Smooth muscle cell (in vitro differentiated cells): ENCODE measurements around the gene ADA. TPM values are rescaled to one million over a fixed set of nuclear protein-coding genes. Genes with fewer than 3 reads are reported as not detected.

Experiments
- DNase-seq: peaks from one replicate; lab custom pipeline; 2025; ENCODE audit not compliant: unreplicated experiment; lab: John Stamatoyannopoulos, UW
- H2AFZ ChIP-seq: fragments of 200-600 bp; sonication (generic); 2 replicates; pipeline ENCODE4 v1.6.0; 2016; ENCODE audit warnings: antibody characterized with exemption, low read depth, mild to moderate bottlenecking
- H3F3A ChIP-seq: fragments of 200-600 bp; sonication (generic); 2 replicates; pipeline ENCODE4 v1.6.0; 2017; ENCODE audit warnings: antibody characterized with exemption, low read depth
- H3K27ac ChIP-seq: fragments of 200-600 bp; sonication (generic); 2 replicates; pipeline ENCODE4 v1.5.1; 2016; ENCODE audit warnings: low read depth, mild to moderate bottlenecking
- H3K27me3 ChIP-seq: fragments of 200-600 bp; sonication (generic); 2 replicates; pipeline ENCODE4 v1.6.1; 2016; ENCODE audit warnings: low read depth, mild to moderate bottlenecking
- H3K36me3 ChIP-seq: fragments of 200-600 bp; sonication (generic); 2 replicates; pipeline ENCODE4 v1.5.1; 2016; ENCODE audit warnings: low read depth
- H3K4me1 ChIP-seq: fragments of 200-600 bp; sonication (generic); 2 replicates; pipeline ENCODE4 v1.5.1; 2016; ENCODE audit warnings: low read depth
- H3K4me2 ChIP-seq: fragments of 200-600 bp; sonication (generic); 2 replicates; pipeline ENCODE4 v1.6.0; 2016; ENCODE audit warnings: mild to moderate bottlenecking
- H3K4me3 ChIP-seq: fragments of 200-600 bp; sonication (generic); 2 replicates; pipeline ENCODE4 v1.5.1; 2016; ENCODE audit warnings: mild to moderate bottlenecking
- H3K79me2 ChIP-seq: fragments of 200-600 bp; sonication (generic); 2 replicates; pipeline ENCODE4 v1.6.0; 2016; ENCODE audit warnings: low read depth, mild to moderate bottlenecking
- H3K9ac ChIP-seq: fragments of 200-600 bp; sonication (generic); 2 replicates; pipeline ENCODE4 v1.6.0; 2016; ENCODE audit warnings: low read depth
- H3K9me3 ChIP-seq: fragments of 200-600 bp; sonication (generic); replicated peaks from 2 replicates; pipeline ENCODE4 v1.5.1; 2016; ENCODE audit warnings: low read depth
- H4K20me1 ChIP-seq: fragments of 200-600 bp; sonication (generic); 2 replicates; pipeline ENCODE4 v1.6.0; 2016; ENCODE audit warnings: low read depth
- CTCF ChIP-seq: fragments of 200-600 bp; sonication (generic); IDR thresholded peaks from 2 replicates; pipeline ENCODE4 v1.5.1; 2017; ENCODE audit warnings: borderline replicate concordance, mild to moderate bottlenecking, antibody characterized with exemption; ENCODE audit not compliant: insufficient read depth, poor library complexity, severe bottlenecking
- WGBS: methylation state at CpG from one replicate; pipeline ENCODE4 v1.1.7; 2016; ENCODE audit warnings: low lambda C conversion rate; 5-methylcytosine and 5-hydroxymethylcytosine counted together
- polyA plus RNA-seq: library from polyadenylated mRNA; unstranded; fragments of >200 nt; fragmentation: Nextera tagmentation; extraction: Ambion mirVana; gene quantifications from 2 replicates; pipeline ENCODE4 v1.2.1, GENCODE V29; 2016
- total RNA-seq: library from RNA; depleted of rRNA; stranded (reverse); fragments of >200 nt; gene quantifications from 2 replicates; pipeline ENCODE4 v1.2.3, GENCODE V29; 2014

The ADA gene
- total and polyA plus RNA-seq, 2 experiments from 2014 or later = 28.4 to 35.2 TPM

- Histone ChIP-seq H3K27me3 (no peaks in the 10 kb centered on the region), H3K4me2 (no peak overlapping the region), H3K36me3 (no peaks in the 10 kb centered on the region), H3K4me1 (peaks cover 11% of the 10 kb centered on the region), H3K4me3 (no peak overlapping the region), H2AFZ (no peak overlapping the region), H3F3A (no peaks in the 10 kb centered on the region), H3K9ac (no peak overlapping the region), H3K27ac (no peak overlapping the region), H3K9me3 (no peaks in the 10 kb centered on the region), H3K79me2 (peaks cover 63% of the 10 kb centered on the region), H4K20me1 (peaks cover 27% of the 10 kb centered on the region)
- DNase-seq = no peak
- no peak for TF ChIP-seq CTCF
- 84% methylated on average over 10 of the region's 10 CpGs for WGBS
Measured at GRCh38 chr20:44587035-44587980, 64.2 kb downstream of the ADA start.

- Histone ChIP-seq H3K9ac (no peak overlapping the region), H3K79me2 (peaks cover 63% of the 10 kb centered on the region), H4K20me1 (peaks cover 27% of the 10 kb centered on the region), H3K27ac (no peak overlapping the region), H3K4me3 (no peak overlapping the region), H3K36me3 (no peaks in the 10 kb centered on the region), H3K4me1 (peaks cover 20% of the 10 kb centered on the region), H3K27me3 (no peaks in the 10 kb centered on the region), H3K4me2 (no peak overlapping the region), H2AFZ (no peak overlapping the region), H3K9me3 (no peaks in the 10 kb centered on the region), H3F3A (no peaks in the 10 kb centered on the region)
- DNase-seq = no peak
- TF ChIP-seq CTCF = no peak
- 86% methylated on average over 3 of the region's 3 CpGs for WGBS
Measured at GRCh38 chr20:44586289-44586911, 65.1 kb downstream of the ADA start.

GRCh38 chr20:44585057-44585963 lies 66.2 kb downstream of the ADA start:
- Histone ChIP-seq H3K27ac (no peak overlapping the region), H3K79me2 (peaks cover 59% of the 10 kb centered on the region), H3K4me2 (peak overlapping the region; percentile 84), H3K27me3 (no peaks in the 10 kb centered on the region), H2AFZ (no peak overlapping the region), H3K4me1 (peaks cover 20% of the 10 kb centered on the region), H3F3A (no peaks in the 10 kb centered on the region), H3K36me3 (no peaks in the 10 kb centered on the region), H3K9ac (no peak overlapping the region), H3K9me3 (no peaks in the 10 kb centered on the region), H4K20me1 (peaks cover 27% of the 10 kb centered on the region), H3K4me3 (no peak overlapping the region)
- no peak for DNase-seq
- 71% methylated on average over 6 of the region's 6 CpGs for WGBS
- TF ChIP-seq CTCF = no peak
